Natural killer cell (primary cell): ENCODE data around the gene MROH7. TPM values are rescaled to one million over a fixed set of nuclear protein-coding genes. Genes with fewer than 3 reads are reported as not detected.

ENCODE experiments used
- ATAC-seq, 3 donors: fragments of 150-1000 bp in 2 of 3; fragments of 200-7000 bp in 1 of 3; cut with Tn5 transposase; 1 replicate in 1 of 3; 2 replicates in 2 of 3; pipeline ENCODE4 v1.10.0; 2021; ENCODE audit warnings: mild to moderate bottlenecking in 2 of 3, moderate library complexity in 2 of 3
- DNase-seq, 2 donors: peaks; one replicate each; pipeline versions ENCODE4 v3.0.0 to v3.0.0-alpha.2; 2013 to 2021; ENCODE audit warnings: mixed read lengths in 1 of 2
- H3K27ac ChIP-seq: one replicate; pipeline ENCODE4 v1.5.1; 2013; ENCODE audit warnings: mild to moderate bottlenecking, low read length
- H3K27me3 ChIP-seq: one replicate; pipeline ENCODE4 v1.6.1; 2013; ENCODE audit warnings: low read length; ENCODE audit not compliant: control insufficient read depth, insufficient read depth
- H3K36me3 ChIP-seq: one replicate; pipeline ENCODE4 v1.6.1; 2013; ENCODE audit warnings: low read length; ENCODE audit not compliant: control insufficient read depth, insufficient read depth
- H3K4me1 ChIP-seq: one replicate; pipeline ENCODE4 v1.6.1; 2013; ENCODE audit warnings: low read length; ENCODE audit not compliant: control insufficient read depth, insufficient read depth
- H3K4me3 ChIP-seq: one replicate; pipeline ENCODE4 v1.5.1; 2013; ENCODE audit warnings: low read length
- H3K9me3 ChIP-seq: one replicate; pipeline ENCODE4 v1.6.1; 2013; ENCODE audit warnings: low read length; ENCODE audit not compliant: control insufficient read depth, insufficient read depth
- H3K27ac Mint-ChIP-seq, 2 donors: one replicate each; pipeline ENCODE4 v1.8.0; 2022; ENCODE audit warnings: mild to moderate bottlenecking in 2 of 2, mixed read lengths in 2 of 2, moderate library complexity in 1 of 2
- H3K27me3 Mint-ChIP-seq, 2 donors: one replicate each; pipeline ENCODE4 v1.8.0; 2022; ENCODE audit warnings: low read depth in 2 of 2, mixed read lengths in 2 of 2
- H3K36me3 Mint-ChIP-seq: one replicate; pipeline ENCODE4 v1.8.0; 2022; ENCODE audit warnings: mixed read lengths
- H3K4me1 Mint-ChIP-seq, 2 donors: one replicate each; pipeline ENCODE4 v1.8.0; 2022; ENCODE audit warnings: mixed read lengths in 2 of 2
- H3K4me3 Mint-ChIP-seq: one replicate; pipeline ENCODE4 v1.8.0; 2022; ENCODE audit warnings: mild to moderate bottlenecking, moderate library complexity, mixed read lengths
- H3K9me3 Mint-ChIP-seq, 2 donors: one replicate each; pipeline ENCODE4 v1.8.0; 2022; ENCODE audit warnings: mixed read lengths in 2 of 2
- WGBS: methylation state at CpG from one replicate; pipeline ENCODE4 v1.1.7; 2013; ENCODE audit warnings: missing lambda C conversion rate; ENCODE audit not compliant: insufficient coverage; 5-methylcytosine and 5-hydroxymethylcytosine counted together
- intact Hi-C: fragments of 100-400 bp; cut with micrococcal nuclease; formaldehyde crosslinking; loops from one replicate; pipeline ENCODE4 v1.14.2; 2022
- total RNA-seq, 4 donors: library from RNA; stranded (reverse); fragments of 120-200 nt in 1 of 4; gene quantifications; one replicate each; pipeline versions ENCODE4 v1.2.3 to v1.2.4, GENCODE V29; 2013 to 2022
- TF ChIP-seq, protein P1 (sequence below): fragments of 200-600 bp; IDR thresholded peaks from one replicate; pipeline ENCODE4 v1.8.0; 2022; ENCODE audit warnings: antibody characterized with exemption

MROH7 gene
- total RNA-seq, 3 donors from 2014 or later (not counting 1 experiment from before 2014, with no cell fraction given): 0.16 to 0.88 (median 0.33) TPM

DNA sequence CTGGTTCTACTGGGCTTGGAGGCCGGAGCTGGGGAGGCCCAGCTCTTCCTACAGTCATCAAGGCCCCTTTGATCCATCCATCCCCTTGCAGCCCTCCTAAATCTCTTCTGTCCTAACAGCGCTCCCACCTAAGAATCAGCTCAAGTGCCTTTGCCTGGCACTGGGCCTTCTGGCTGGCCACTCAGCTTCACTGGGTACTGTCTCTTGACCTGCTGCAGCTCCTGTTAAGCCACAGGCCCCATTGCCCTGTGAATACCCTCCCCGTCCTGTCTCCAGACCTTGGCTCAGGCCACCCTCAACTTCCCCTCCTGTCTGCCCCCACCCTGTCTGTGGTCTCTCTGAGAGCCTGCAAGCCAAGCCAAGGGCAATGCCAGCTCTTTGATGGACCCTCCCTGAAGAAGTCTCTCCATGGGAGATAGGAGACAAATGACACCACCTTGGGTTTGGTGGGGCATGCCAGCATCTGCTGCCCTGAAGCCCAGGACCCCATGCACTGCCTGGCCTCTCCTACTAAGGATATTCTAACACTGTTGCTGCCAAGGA, 45.6 kb upstream of the MROH7 start:
- Histone ChIP-seq H3K4me3 (no peak overlapping the region), H3K4me1 (no peaks in the 10 kb centered on the region), H3K36me3 (no peaks in the 10 kb centered on the region), H3K27ac (no peak overlapping the region), H3K9me3 (no peaks in the 10 kb centered on the region), H3K27me3 (no peaks in the 10 kb centered on the region)
- H3K27ac Mint-ChIP-seq: no peak overlapping the region
- H3K27me3 Mint-ChIP-seq: no peaks in the 10 kb centered on the region
- DNase-seq (no peak), ATAC-seq (no peak)
- H3K9me3 Mint-ChIP-seq: no peaks in the 10 kb centered on the region
- no peak overlapping the region for H3K4me3 Mint-ChIP-seq
- TF ChIP-seq, protein P1, sequence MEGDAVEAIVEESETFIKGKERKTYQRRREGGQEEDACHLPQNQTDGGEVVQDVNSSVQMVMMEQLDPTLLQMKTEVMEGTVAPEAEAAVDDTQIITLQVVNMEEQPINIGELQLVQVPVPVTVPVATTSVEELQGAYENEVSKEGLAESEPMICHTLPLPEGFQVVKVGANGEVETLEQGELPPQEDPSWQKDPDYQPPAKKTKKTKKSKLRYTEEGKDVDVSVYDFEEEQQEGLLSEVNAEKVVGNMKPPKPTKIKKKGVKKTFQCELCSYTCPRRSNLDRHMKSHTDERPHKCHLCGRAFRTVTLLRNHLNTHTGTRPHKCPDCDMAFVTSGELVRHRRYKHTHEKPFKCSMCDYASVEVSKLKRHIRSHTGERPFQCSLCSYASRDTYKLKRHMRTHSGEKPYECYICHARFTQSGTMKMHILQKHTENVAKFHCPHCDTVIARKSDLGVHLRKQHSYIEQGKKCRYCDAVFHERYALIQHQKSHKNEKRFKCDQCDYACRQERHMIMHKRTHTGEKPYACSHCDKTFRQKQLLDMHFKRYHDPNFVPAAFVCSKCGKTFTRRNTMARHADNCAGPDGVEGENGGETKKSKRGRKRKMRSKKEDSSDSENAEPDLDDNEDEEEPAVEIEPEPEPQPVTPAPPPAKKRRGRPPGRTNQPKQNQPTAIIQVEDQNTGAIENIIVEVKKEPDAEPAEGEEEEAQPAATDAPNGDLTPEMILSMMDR: no peak
- no peaks in the 10 kb centered on the region for H3K36me3 Mint-ChIP-seq
- intact Hi-C loops: no loop called here
- H3K4me1 Mint-ChIP-seq: no peaks in the 10 kb centered on the region
- 65% methylated on average over 3 of the region's 3 CpGs for WGBS

DNA sequence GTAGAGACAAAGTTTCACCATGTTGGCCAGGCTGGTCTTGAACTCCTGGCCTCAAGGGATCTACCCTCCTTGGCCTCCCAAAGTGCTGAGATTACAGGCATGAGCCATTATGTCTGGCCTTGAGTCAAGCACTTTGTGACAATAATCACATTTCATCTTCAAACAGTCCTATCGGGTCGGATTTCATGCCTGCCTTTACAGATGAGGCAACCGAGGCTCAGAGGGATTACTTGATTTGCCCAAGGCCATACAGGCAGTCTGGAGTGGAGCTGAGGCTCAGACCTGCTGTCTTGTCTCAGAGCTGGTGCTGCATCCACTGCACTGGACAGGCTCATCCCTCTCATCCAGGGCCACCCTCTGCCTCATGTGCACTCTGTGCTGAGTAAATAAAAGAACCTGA, 44.8 kb upstream of the MROH7 start:
- Mint-ChIP-seq H3K4me1 (no peaks in the 10 kb centered on the region), H3K27ac (no peak overlapping the region), H3K4me3 (no peak overlapping the region), H3K27me3 (no peaks in the 10 kb centered on the region), H3K9me3 (no peaks in the 10 kb centered on the region), H3K36me3 (no peaks in the 10 kb centered on the region)
- H3K4me1 ChIP-seq: no peaks in the 10 kb centered on the region
- no peak overlapping the region for H3K4me3 ChIP-seq
- H3K27me3 ChIP-seq: no peaks in the 10 kb centered on the region
- H3K9me3 ChIP-seq: no peaks in the 10 kb centered on the region
- ATAC-seq (no peak), DNase-seq (no peak)
- no peaks in the 10 kb centered on the region for H3K36me3 ChIP-seq
- intact Hi-C loops: no loop called here
- TF ChIP-seq, protein P1: no peak
- WGBS: 90% methylated on average over 3 of the region's 3 CpGs
- no peak overlapping the region for H3K27ac ChIP-seq

DNA sequence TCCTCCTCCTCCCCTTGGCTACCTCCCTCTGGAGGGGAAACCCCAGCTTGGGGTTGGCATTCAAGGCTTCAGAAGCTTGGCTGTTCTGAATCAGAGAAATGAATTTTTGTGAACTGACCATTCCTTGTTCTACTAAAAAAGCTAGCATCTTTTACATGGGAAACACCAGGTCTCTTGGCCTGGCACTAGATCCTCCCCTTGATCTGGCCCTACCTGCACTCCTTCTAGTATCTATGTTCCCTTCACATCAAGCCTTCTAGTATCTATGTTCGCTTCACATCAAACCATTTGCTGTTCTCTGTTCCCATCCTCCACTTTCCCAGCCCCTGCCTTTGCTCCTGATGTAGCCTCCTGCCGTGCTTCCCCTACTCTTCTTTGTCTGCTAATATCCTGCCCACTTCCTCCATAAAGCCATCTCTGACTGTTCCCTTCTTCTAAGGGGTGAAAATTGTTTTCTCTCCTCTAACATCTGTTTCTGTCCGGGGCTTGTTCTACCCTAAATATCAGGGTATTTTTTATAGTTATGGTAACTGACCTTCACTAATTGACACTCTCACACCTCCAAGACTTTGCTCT, 44.0 kb upstream of the MROH7 start:
- no peaks in the 10 kb centered on the region for H3K27me3 Mint-ChIP-seq
- no peaks in the 10 kb centered on the region for H3K9me3 Mint-ChIP-seq
- H3K27ac Mint-ChIP-seq: no peak overlapping the region
- H3K36me3 ChIP-seq: no peaks in the 10 kb centered on the region
- no peaks in the 10 kb centered on the region for H3K9me3 ChIP-seq
- TF ChIP-seq, protein P1: no peak
- DNase-seq (no peak), ATAC-seq (no peak)
- no peaks in the 10 kb centered on the region for H3K4me1 ChIP-seq
- H3K27ac ChIP-seq: no peak overlapping the region
- H3K36me3 Mint-ChIP-seq: no peaks in the 10 kb centered on the region
- H3K4me3 ChIP-seq: no peak overlapping the region
- H3K27me3 ChIP-seq: no peaks in the 10 kb centered on the region
- intact Hi-C loops: no loop called here
- no peak overlapping the region for H3K4me3 Mint-ChIP-seq
- no peaks in the 10 kb centered on the region for H3K4me1 Mint-ChIP-seq
- WGBS: 74% methylated on average over 2 of the region's 3 CpGs
